HepG2 (cell line): Measurements from ENCODE around the gene SLC35B1.

Experiments used
- CTCF ChIP-seq: sonication (generic); formaldehyde crosslinking; IDR thresholded peaks from 2 replicates; pipeline ENCODE4 v1.5.0; 2020; ENCODE audit warnings: mild to moderate bottlenecking, missing genetic modification reagents, moderate library complexity
- FOXC1 ChIP-seq: sonication (generic); formaldehyde crosslinking; IDR thresholded peaks from 2 replicates; pipeline ENCODE4 v1.8.0; 2022; ENCODE audit warnings: mild to moderate bottlenecking, missing genetic modification reagents, borderline replicate concordance
- GLMP ChIP-seq: sonication (generic); formaldehyde crosslinking; IDR thresholded peaks from 2 replicates; pipeline ENCODE4 v1.9.0; 2021; ENCODE audit warnings: missing genetic modification reagents, mild to moderate bottlenecking, borderline replicate concordance
- KLF6 ChIP-seq: IDR thresholded peaks from 2 replicates; pipeline ENCODE4 v1.8.0; 2016; ENCODE audit warnings: missing biosample characterization, missing genetic modification reagents
- POLR2AphosphoS5 ChIP-seq: IDR thresholded peaks from 2 replicates; pipeline ENCODE4 v1.6.1; 2012; ENCODE audit warnings: low read depth, low read length
- RBFOX2 ChIP-seq: fragments of 200-400 bp; formaldehyde crosslinking; IDR thresholded peaks from 2 replicates; pipeline ENCODE4 v1.6.1; 2017; ENCODE audit warnings: low read depth, mild to moderate bottlenecking, low read length
- REPIN1 ChIP-seq: sonication (generic); formaldehyde crosslinking; IDR thresholded peaks from 2 replicates; pipeline ENCODE4 v1.8.0; 2022; ENCODE audit warnings: missing genetic modification reagents, low read depth, mild to moderate bottlenecking, borderline replicate concordance
- RFX5 ChIP-seq: IDR thresholded peaks from 2 replicates; pipeline ENCODE4 v1.6.1; 2011; ENCODE audit warnings: low read depth, low read length, improper control_type of control experiment
- TOPORS ChIP-seq: sonication (generic); formaldehyde crosslinking; IDR thresholded peaks from 2 replicates; pipeline ENCODE4 v1.8.0; 2023; ENCODE audit warnings: mild to moderate bottlenecking, missing genetic modification reagents
- U2AF1 ChIP-seq: fragments of 200-400 bp; formaldehyde crosslinking; optimal IDR thresholded peaks from 2 replicates; pipeline ENCODE3; 2017; ENCODE audit warnings: mild to moderate bottlenecking, low read depth, low read length
- ZNF18 ChIP-seq: sonication (generic); formaldehyde crosslinking; IDR thresholded peaks from 2 replicates; pipeline ENCODE4 v1.8.0; 2022; ENCODE audit warnings: mild to moderate bottlenecking, missing genetic modification reagents; ENCODE audit not compliant: insufficient replicate concordance
- ZNF20 ChIP-seq: sonication (generic); formaldehyde crosslinking; IDR thresholded peaks from 2 replicates; pipeline ENCODE4 v1.4.0; 2020; ENCODE audit warnings: mild to moderate bottlenecking, moderate library complexity, missing genetic modification reagents
- ZNF772 ChIP-seq: sonication (generic); formaldehyde crosslinking; IDR thresholded peaks from 2 replicates; pipeline ENCODE4 v1.5.0; 2020; ENCODE audit warnings: mild to moderate bottlenecking, missing genetic modification reagents

- TF ChIP-seq CTCF (no peak), GLMP (CRISPR knock-in tag) (no peak), POLR2AphosphoS5 (no peak), ZNF18 (CRISPR knock-in tag) (no peak), ZNF20 (CRISPR knock-in tag) (no peak), ZNF772 (CRISPR knock-in tag) (no peak), FOXC1 (no peak), U2AF1 (no peak), REPIN1 (CRISPR knock-in tag) (no peak; the same call in 1 of the 2 replicates), KLF6 (CRISPR knock-in tag) (no peak; the same call in 1 of the 2 replicates), TOPORS (CRISPR knock-in tag) (no peak), RBFOX2 (no peak), RFX5 (no peak)
These were observed 885 bp upstream of the SLC35B1 start for GRCh38 chr17:49708515-49709183.
